OCI-LY1 (cell line): ENCODE results near the gene MCTP2.

Source experiments
- H2AFZ ChIP-seq: fragments of 200-600 bp; sonication (generic), shearing (Covaris generic); 2 replicates; pipeline ENCODE4 v1.6.0; 2014; ENCODE audit warnings: antibody characterized with exemption, mild to moderate bottlenecking, low read length
- H3F3A ChIP-seq: fragments of 200-600 bp; sonication (generic), shearing (Covaris generic); 2 replicates; pipeline ENCODE4 v1.6.0; 2014; ENCODE audit warnings: mild to moderate bottlenecking, antibody characterized with exemption, low read length, moderate library complexity; ENCODE audit not compliant: insufficient read depth
- H3K27ac ChIP-seq: fragments of 200-600 bp; sonication (generic); 2 replicates; pipeline ENCODE4 v1.5.1; 2014; ENCODE audit warnings: low read length, mixed run types, mild to moderate bottlenecking, low read depth; ENCODE audit not compliant: poor library complexity, severe bottlenecking
- H3K27me3 ChIP-seq: fragments of 200-600 bp; sonication (generic); 2 replicates; pipeline ENCODE4 v1.6.0; 2014; ENCODE audit warnings: antibody characterized with exemption, mild to moderate bottlenecking, low read length, moderate library complexity; ENCODE audit not compliant: insufficient read depth
- H3K36me3 ChIP-seq: fragments of 200-600 bp; sonication (generic); 2 replicates; pipeline ENCODE4 v1.6.1; 2014; ENCODE audit warnings: mild to moderate bottlenecking, antibody characterized with exemption, low read length, moderate library complexity, mixed read lengths; ENCODE audit not compliant: insufficient read depth
- H3K4me1 ChIP-seq: fragments of 200-600 bp; sonication (generic); 2 replicates; pipeline ENCODE4 v1.5.1; 2014; ENCODE audit warnings: mild to moderate bottlenecking, low read length, moderate library complexity; ENCODE audit not compliant: insufficient read depth, severe bottlenecking
- H3K4me2 ChIP-seq: fragments of 200-600 bp; sonication (generic), shearing (Covaris generic); 2 replicates; pipeline ENCODE4 v1.6.1; 2014; ENCODE audit warnings: low read length
- H3K4me3 ChIP-seq: fragments of 200-600 bp; sonication (generic); 2 replicates; pipeline ENCODE4 v1.5.1; 2014; ENCODE audit warnings: low read length, low read depth, mild to moderate bottlenecking, mixed read lengths; ENCODE audit not compliant: poor library complexity, severe bottlenecking
- H3K79me2 ChIP-seq: fragments of 200-600 bp; shearing (Covaris generic); 2 replicates; pipeline ENCODE4 v1.6.1; 2016; ENCODE audit warnings: mixed run types, low read length, mixed read lengths; ENCODE audit not compliant: insufficient read depth
- H3K9ac ChIP-seq: fragments of 200-600 bp; sonication (generic), shearing (Covaris generic); 2 replicates; pipeline ENCODE4 v1.6.1; 2014; ENCODE audit warnings: mild to moderate bottlenecking, low read length, mixed read lengths
- H3K9me2 ChIP-seq: fragments of 200-600 bp; sonication (generic), shearing (Covaris generic); 2 replicates; pipeline ENCODE4 v1.6.1; 2014; ENCODE audit warnings: low read depth, mild to moderate bottlenecking, low read length, mixed read lengths
- H3K9me3 ChIP-seq: fragments of 200-600 bp; shearing (Covaris generic); 2 replicates; pipeline ENCODE4 v1.6.1; 2014; ENCODE audit warnings: low read length, mixed read lengths
- H4K20me1 ChIP-seq: fragments of 200-600 bp; sonication (generic), shearing (Covaris generic); 2 replicates; pipeline ENCODE4 v1.6.0; 2016; ENCODE audit warnings: mild to moderate bottlenecking, low read length; ENCODE audit not compliant: insufficient read depth
- EZH2 ChIP-seq: fragments of 200-600 bp; sonication (generic), shearing (Covaris generic); IDR thresholded peaks from 2 replicates; pipeline ENCODE4 v1.8.0; 2017; ENCODE audit warnings: borderline replicate concordance, mixed run types, mild to moderate bottlenecking, antibody characterized with exemption, low read length, moderate library complexity, mixed read lengths
- TF ChIP-seq, protein P1 (sequence below): fragments of 200-600 bp; sonication (generic), shearing (Covaris generic); IDR thresholded peaks from 2 replicates; pipeline ENCODE4 v1.5.1; 2017; ENCODE audit warnings: mild to moderate bottlenecking, antibody characterized with exemption, low read length, moderate library complexity, mixed read lengths

Gene MCTP2

DNA sequence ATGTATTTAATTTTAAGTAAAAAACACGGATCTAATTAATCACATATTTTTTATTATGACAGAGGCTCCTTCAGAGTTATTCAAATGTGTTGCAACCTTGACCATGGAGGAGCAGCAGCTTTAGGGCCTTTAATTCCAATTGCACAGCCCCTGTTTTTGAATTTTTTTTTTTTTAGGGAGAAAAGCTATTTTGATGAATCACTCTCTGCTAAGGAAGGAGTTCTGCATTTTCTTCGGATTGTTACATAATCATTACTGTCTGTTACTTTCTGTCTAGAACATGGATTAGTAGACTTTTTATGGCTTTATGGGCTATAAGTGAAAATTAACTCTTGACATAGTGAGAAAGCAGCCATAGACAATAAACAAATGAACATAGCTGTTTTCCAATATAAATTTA is 90.8 kb downstream of the MCTP2 start:
- peaks cover 5% of the 10 kb centered on the region; the same call in 1 of the 2 replicates for H3K79me2 ChIP-seq
- peaks cover 51% of the 10 kb centered on the region for H3K36me3 ChIP-seq
- TF ChIP-seq, protein P1, sequence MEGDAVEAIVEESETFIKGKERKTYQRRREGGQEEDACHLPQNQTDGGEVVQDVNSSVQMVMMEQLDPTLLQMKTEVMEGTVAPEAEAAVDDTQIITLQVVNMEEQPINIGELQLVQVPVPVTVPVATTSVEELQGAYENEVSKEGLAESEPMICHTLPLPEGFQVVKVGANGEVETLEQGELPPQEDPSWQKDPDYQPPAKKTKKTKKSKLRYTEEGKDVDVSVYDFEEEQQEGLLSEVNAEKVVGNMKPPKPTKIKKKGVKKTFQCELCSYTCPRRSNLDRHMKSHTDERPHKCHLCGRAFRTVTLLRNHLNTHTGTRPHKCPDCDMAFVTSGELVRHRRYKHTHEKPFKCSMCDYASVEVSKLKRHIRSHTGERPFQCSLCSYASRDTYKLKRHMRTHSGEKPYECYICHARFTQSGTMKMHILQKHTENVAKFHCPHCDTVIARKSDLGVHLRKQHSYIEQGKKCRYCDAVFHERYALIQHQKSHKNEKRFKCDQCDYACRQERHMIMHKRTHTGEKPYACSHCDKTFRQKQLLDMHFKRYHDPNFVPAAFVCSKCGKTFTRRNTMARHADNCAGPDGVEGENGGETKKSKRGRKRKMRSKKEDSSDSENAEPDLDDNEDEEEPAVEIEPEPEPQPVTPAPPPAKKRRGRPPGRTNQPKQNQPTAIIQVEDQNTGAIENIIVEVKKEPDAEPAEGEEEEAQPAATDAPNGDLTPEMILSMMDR, result no peak
- TF ChIP-seq EZH2, result no peak

DNA sequence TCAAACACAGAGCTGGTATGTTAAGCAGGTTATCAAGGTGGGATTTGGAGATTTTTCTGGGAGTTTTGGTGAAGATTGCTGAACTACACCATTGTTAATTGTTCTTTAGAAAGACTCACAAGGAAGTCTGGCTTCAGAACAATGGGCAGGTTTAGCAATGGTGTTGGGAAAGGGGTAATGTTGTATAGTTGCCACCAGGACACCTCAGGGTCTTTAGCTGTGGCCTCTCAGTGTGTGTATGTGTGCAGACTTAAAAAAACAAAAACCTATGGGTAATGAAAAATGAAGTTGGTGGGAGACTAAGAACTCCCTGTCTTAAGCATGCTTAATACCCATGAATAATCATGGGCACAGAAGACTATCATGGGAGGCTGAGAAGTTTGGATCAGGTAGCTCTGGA is 91.7 kb downstream of the MCTP2 start:
- Histone ChIP-seq H3K9me3 (no peaks in the 10 kb centered on the region), H3K9me2 (no peaks in the 10 kb centered on the region), H3F3A (no peaks in the 10 kb centered on the region), H3K36me3 (peaks cover 50% of the 10 kb centered on the region), H3K79me2 (peaks cover 5% of the 10 kb centered on the region; the same call in 1 of the 2 replicates), H3K27ac (peak overlapping the region; percentile 41), H3K9ac (no peak overlapping the region), H3K4me1 (peaks cover 20% of the 10 kb centered on the region), H4K20me1 (no peaks in the 10 kb centered on the region), H3K4me2 (no peak overlapping the region), H2AFZ (no peak overlapping the region), H3K4me3 (no peak overlapping the region), H3K27me3 (no peaks in the 10 kb centered on the region)
- no peak for TF ChIP-seq EZH2
- TF ChIP-seq, protein P1, result no peak

More for the DNA sequence above, 90.8 kb downstream of the MCTP2 start:
- no peaks in the 10 kb centered on the region for H3F3A ChIP-seq
- H4K20me1 ChIP-seq, result no peaks in the 10 kb centered on the region
- H3K4me3 ChIP-seq, result no peak overlapping the region
- peaks cover 20% of the 10 kb centered on the region for H3K4me1 ChIP-seq
- no peaks in the 10 kb centered on the region for H3K27me3 ChIP-seq
- no peaks in the 10 kb centered on the region for H3K9me3 ChIP-seq
- H2AFZ ChIP-seq, result no peak overlapping the region
- no peak overlapping the region for H3K9ac ChIP-seq
- no peak overlapping the region for H3K4me2 ChIP-seq
- H3K27ac ChIP-seq, result peak overlapping the region; percentile 41
- H3K9me2 ChIP-seq, result no peaks in the 10 kb centered on the region

DNA sequence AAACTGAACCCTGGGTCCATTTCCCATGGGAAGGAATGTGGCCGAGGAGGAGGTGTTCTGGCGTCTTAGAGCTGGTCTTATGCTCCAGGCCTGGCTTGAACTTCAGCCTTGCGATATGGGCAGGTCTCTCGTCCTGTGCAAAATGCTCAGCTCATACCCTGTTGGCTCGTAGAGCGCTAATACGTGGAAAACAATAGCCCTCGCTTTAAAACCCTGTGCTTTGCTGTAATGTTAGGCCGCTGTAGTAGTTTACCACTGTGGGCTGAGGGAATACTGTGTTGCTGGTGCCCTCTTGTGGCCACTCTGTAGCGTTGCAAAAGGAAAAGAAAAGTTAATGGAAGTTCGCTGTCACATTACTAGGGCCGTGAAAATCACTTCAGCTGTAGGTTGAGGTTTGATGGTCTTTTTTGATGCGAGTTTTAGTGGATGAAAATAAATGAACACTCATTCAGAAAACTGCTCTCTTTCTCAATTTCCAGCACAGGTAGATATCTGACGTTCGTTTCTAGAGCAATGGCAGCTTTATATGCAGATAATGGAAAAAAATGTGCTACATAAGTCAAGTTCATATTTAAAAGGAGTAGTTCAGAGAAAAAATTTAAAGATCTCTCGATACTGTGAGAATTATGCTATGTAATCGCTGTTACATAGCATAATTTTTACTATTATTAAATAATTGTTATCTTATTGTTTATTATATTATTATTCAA is 92.9 kb downstream of the MCTP2 start:
- no peaks in the 10 kb centered on the region for H3K9me3 ChIP-seq
- no peaks in the 10 kb centered on the region for H3K27me3 ChIP-seq
- H4K20me1 ChIP-seq, result no peaks in the 10 kb centered on the region
- H3K4me2 ChIP-seq, result peak overlapping the region; percentile 39; the same call in 1 of the 2 replicates
- H3K79me2 ChIP-seq, result peaks cover 5% of the 10 kb centered on the region; the same call in 1 of the 2 replicates
- no peak for TF ChIP-seq EZH2
- TF ChIP-seq, protein P1, result peak; percentile 97
- H3K36me3 ChIP-seq, result peaks cover 51% of the 10 kb centered on the region
- H3K27ac ChIP-seq, result peak overlapping the region; percentile 51
- H3K9me2 ChIP-seq, result no peaks in the 10 kb centered on the region
- no peaks in the 10 kb centered on the region for H3F3A ChIP-seq
- H3K4me3 ChIP-seq, result no peak overlapping the region
- peak overlapping the region; percentile 9; the same call in 1 of the 2 replicates for H3K9ac ChIP-seq
- peaks cover 20% of the 10 kb centered on the region for H3K4me1 ChIP-seq
- H2AFZ ChIP-seq, result no peak overlapping the region
